ENCODE measurements around the gene MAGI3. TPM values are rescaled to one million over a fixed set of nuclear protein-coding genes. Genes with fewer than 3 reads are reported as not detected.
"Not testable (repeated sequence)": the region's sequence is repeated elsewhere in the genome, so short reads cannot be mapped to it uniquely, and the experiment has no call there.

MAGI3 gene
- polyA plus RNA-seq, 4 donors, result 24.1 to 28.6 (median 27.7) TPM

DNA sequence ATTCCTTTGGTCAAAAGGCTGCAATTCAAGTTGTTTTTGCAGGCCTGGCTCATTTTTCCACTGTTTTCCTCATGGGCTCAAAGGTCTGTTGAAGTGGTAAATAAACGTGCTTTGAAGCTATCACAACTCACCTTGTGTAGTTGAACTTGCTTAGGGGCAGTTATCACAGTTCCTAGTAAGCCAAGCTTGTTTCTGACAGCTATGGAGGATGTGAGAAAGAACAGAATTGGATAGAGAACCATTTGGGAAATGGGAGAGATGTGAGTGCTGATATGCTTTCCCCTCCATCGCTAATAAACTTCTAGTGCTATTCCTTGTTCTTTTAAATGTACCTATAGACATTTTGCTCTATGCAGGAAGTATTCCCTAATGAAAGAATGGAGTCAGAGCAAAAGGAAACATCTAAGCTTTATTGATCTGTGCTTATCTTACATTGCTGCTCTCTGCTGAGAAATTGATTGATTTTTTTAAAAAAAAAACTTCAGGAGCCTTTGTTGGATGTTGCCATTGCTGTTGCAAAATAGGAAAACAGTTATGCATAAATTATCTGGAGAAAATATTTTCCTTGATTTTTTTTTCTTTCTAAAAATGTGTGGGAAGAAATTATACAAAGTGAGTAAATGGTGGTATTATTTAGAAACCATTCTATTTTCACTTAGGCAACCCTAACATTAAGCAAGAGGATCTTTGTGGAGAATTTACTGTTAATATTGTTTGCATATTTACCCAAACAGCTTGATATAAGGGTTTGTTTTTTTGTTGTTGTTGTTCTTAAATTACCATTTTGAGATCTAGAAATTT is 118.2 kb downstream of the MAGI3 start:
- DNase-seq (ENCODE audit: low read depth in 4 of 4, low spot score in 3 of 4), result no peak

DNA sequence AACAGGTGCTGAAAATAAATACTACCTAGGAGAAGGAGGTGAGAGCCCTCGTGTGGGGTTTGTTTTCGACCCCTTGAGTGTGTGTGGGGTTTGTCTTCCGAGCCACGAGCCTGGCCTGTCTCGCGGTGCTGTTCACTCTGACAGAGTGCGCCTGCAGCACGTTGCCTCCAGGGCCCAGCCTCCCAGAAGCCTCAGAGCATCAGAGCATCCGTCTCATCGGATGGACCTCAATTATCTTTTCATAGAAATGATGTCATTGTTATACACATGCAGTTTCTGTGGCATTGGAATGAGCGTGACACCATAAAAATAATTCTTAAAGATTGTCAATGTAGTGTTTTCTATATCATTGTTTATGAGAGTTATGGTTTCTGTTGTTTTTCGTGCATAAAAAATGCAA is 119.5 kb downstream of the MAGI3 start:
- not testable (repeated sequence) for DNase-seq (ENCODE audit: low read depth in 4 of 4, low spot score in 3 of 4)

DNA sequence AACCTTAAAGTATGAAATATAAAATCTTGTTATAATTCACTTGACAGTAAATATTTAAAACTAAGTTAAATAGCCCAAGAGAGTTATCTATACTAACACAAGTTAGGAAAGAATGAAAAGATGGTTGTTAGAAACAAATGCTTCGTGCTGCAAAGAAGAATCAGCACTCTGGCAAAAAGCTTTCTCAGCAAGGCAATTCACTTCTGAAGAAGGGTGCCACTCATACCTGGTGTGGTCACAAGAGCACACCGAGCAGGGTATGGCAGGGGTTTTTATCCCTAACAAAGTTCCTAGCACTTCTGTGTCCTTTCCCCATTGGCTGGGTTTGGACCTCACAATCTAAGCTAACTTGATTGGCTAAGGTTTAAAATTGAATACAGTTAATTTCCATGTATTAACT is 121.0 kb downstream of the MAGI3 start:
- DNase-seq (ENCODE audit: low read depth in 4 of 4, low spot score in 3 of 4), result no peak

- no peak for DNase-seq (ENCODE audit: low read depth in 4 of 4, low spot score in 3 of 4)
These were observed 125.2 kb downstream of the MAGI3 start for GRCh38 chr1:113515498-113515897.

DNA sequence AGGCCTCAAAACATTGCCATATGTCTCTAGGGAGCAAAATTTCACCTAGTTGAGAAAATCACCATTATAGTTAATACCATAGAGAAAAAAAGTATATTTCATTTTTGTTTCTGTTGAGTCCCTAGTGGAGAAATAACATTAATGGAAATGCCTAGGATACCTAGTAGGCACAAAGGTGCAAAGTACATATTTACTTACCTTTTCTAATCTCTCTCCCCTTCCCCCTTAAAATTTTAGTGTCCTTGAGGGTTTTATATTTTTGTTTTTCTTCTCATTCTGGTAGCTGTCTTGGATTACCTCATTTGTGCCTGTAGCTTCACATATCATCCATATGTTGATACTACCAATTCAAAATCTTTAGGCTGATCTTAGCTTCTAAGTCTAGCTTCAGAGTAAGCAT is 127.0 kb downstream of the MAGI3 start:
- DNase-seq (ENCODE audit: low read depth in 4 of 4, low spot score in 3 of 4), result no peak

- DNase-seq (ENCODE audit: low read depth in 4 of 4, low spot score in 3 of 4), result no peak
These were observed 127.7 kb downstream of the MAGI3 start for GRCh38 chr1:113517983-113518382.

DNA sequence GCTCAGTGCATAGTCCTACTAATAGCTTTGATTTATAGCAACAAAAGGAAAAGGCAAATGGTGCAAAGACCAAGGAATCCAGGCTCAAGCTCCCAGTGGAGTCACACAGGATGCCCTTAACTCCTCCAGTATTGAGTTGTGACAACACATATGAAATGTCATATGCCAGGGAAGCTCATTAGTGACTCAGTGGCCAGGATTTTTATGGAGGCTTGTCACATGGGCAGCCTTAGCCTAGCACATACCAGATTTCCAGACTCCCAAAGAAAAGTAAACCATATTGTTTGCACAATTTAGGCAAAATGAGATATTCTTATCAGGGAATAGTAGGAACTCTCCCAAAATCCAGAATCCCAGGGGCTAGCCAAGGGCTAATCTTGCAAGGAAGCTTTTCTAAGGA is 129.2 kb downstream of the MAGI3 start:
- no peak for DNase-seq (ENCODE audit: low read depth in 4 of 4, low spot score in 3 of 4)

- DNase-seq (ENCODE audit: low read depth in 4 of 4, low spot score in 3 of 4), result no peak
These were observed 139.7 kb downstream of the MAGI3 start for GRCh38 chr1:113530021-113530420.

DNA sequence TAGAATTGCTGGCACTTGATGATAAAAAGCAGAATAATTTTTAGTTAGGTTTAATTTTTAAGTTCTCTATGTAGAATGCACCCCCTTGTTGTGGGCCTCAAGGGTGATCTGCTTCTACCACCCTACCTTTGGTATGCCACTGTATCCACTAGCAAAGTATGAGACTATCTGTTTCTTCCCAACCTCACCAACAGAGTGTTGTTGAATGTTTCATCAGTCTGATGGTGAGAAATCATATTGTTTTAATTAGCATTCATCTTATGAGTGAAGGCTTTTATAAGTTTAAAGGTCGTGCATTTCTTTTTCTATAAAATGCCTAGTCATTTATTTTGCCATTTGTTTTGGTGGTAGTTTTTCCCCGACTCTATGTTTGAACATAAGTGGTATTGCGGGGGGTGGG is 141.0 kb downstream of the MAGI3 start:
- no peak for DNase-seq (ENCODE audit: low read depth in 4 of 4, low spot score in 3 of 4)

- DNase-seq (ENCODE audit: low read depth in 4 of 4, low spot score in 3 of 4), result no peak
These were observed 142.7 kb downstream of the MAGI3 start for GRCh38 chr1:113533061-113533460.

GRCh38 chr1:113534130-113534817 is 144.0 kb downstream of the MAGI3 start:
- DNase-seq (ENCODE audit: low read depth in 4 of 4, low spot score in 3 of 4), result no peak

DNA sequence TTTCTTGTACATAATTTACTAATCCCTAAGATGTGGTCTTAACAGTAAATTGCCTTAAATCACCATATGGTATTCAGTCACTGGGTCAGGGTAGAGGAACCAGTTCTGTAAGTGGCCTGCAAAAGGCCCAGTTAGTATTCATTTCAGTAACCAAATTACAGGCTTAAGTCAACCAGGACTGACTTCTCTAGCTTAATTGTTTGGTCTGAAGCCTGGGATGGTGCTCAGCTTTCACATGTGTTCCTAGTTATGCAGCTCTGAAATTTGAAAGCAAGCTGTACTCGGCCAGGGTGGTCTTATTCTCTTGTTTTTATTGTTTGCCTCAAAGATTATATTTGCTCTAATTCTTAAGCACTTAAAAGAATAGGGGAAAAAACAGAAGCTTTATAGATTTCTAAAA is 144.6 kb downstream of the MAGI3 start:
- no peak for DNase-seq (ENCODE audit: low read depth in 4 of 4, low spot score in 3 of 4)

- no peak for DNase-seq (ENCODE audit: low read depth in 4 of 4, low spot score in 3 of 4)
These were observed 146.0 kb downstream of the MAGI3 start for GRCh38 chr1:113536182-113536780.

- DNase-seq (ENCODE audit: low read depth in 4 of 4, low spot score in 3 of 4), result no peak
These were observed 147.9 kb downstream of the MAGI3 start for GRCh38 chr1:113538225-113538624.

DNA sequence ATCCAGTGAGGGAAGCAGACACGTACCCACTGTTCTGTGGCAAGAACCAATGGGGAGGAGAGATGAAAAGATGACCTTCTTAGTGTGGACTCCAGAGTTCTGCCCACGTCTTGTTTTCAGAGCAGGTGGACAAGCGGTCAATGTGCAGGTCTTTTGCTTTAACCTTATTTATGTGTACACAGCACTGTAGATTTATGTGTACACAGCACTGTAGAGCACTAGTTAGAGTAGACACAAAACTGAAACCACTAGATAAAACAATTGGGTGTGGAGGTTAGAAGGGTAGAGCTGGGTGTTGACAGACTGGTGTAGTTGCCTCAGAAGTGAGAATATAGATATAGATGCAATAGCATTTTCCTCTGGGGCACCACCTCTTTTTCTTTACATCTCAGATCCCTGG is 150.0 kb downstream of the MAGI3 start:
- DNase-seq (ENCODE audit: low read depth in 4 of 4, low spot score in 3 of 4), result no peak

DNA sequence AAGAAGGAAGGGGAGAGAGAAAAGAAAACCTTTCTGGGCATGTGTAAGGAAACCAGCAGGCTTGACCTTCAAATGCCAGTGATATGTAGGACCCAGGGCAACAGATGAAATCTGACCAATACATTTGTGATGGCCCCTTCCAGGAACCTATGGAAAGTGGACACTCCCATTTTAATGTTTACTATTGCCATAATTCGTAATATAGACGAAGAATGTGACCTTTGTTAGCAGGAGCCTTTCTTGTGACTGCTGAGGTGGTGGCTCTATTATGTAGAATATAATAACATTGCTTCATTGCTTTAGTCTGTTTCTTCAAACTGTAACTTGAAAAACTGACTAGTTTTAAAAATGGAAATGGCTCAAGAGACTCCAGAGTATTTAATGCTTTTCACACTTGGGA is 150.8 kb downstream of the MAGI3 start:
- DNase-seq (ENCODE audit: low read depth in 4 of 4, low spot score in 3 of 4), result no peak

DNA sequence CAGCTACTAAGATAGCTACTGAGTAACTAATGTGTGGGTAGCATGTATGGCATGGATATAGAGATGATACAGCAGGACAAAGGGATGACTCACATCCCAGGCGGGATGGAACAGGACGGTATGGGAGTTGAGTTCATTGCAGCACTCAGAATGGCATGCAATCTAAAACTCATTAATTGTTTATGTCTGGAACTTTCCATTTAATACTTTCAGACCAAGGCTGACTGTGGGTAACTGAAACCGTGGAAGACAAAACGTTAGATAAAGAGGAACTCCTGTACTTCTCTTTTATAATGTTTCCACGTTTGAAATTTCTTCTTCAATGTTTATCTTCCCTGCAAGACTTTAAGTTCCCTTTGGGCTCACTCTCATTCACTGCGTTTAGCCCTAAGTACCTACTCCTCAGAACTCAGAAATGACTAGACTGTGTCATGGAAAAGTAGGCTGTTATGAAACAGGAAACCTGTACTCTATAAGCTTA is 151.9 kb downstream of the MAGI3 start:
- no peak for DNase-seq (ENCODE audit: low read depth in 4 of 4, low spot score in 3 of 4)

GRCh38 chr1:113543110-113543509 is 152.8 kb downstream of the MAGI3 start:
- no peak for DNase-seq (ENCODE audit: low read depth in 4 of 4, low spot score in 3 of 4)

DNA sequence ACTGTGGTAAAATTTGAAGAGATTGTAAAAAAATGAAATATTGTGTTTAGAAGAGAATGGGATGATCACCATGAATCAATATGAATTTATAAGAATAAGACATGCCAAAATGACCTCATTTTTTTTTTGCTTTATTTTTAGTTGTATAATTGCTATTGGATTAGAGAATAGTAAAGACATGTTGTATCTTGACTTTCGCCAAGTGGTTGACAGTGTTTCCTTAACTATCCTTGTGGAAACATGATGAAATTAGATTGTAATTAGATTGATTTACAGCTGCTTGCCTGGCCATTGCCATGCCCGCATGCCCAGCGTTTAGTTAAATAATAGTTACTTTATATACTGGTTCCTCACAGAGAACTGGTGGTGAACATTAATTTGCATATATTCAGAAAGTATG is 154.9 kb downstream of the MAGI3 start:
- no peak for DNase-seq (ENCODE audit: low read depth in 4 of 4, low spot score in 3 of 4)

GRCh38 chr1:113545626-113546025 is 155.3 kb downstream of the MAGI3 start:
- peak in 1 of 4 donors; percentile 8 for DNase-seq (ENCODE audit: low read depth in 4 of 4, low spot score in 3 of 4)

DNA sequence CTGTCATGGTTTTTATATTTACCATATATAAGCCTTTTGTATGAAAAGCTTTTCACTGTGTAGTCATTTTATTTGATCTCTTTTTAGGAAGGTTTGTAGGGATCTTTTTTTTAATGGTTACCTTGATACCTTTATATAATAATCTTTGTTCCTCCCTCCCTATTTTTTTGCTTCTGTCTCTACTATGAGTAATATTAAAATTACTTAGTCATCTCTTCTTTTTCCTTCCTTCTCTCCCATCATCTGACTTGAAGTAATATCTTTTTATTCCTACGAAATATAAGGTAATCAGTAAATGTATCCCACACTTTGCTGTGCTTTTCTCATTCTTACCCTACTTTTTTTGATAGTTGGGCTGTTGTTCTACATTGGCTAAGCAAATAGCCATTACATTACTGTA is 161.4 kb downstream of the MAGI3 start:
- DNase-seq (ENCODE audit: low read depth in 4 of 4, low spot score in 3 of 4), result no peak

DNA sequence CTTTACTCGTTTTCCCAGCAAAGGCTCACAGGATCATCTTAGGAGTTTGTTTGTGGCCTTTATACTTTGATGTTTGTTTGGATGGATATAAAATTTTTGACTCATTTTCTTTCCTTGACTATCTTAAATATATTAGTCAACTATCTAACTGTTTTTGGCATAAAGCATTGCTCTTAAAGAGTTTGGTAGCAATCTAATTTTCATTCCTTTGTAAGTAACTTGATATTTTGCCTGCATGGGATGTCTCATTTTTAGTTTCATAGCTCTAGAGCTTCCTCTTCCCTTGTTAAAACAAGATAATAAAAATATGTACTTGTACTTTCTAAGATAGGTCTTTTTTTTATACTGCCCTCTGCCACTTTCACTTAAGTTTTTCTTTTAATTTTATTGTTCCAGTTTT is 161.9 kb downstream of the MAGI3 start:
- no peak for DNase-seq (ENCODE audit: low read depth in 4 of 4, low spot score in 3 of 4)

Measured in right renal pelvis (tissue), 4 donors.